ENCODE measurements around the gene SLC32A1. TPM values are rescaled to one million over a fixed set of nuclear protein-coding genes. Genes with fewer than 3 reads are reported as not detected.
A peak's percentile ranks its signal among the peaks of the same experiment; 100 is the strongest.

Gene SLC32A1
- total RNA-seq, 1 experiment from 2014 or later, result 0.09 TPM

DNA sequence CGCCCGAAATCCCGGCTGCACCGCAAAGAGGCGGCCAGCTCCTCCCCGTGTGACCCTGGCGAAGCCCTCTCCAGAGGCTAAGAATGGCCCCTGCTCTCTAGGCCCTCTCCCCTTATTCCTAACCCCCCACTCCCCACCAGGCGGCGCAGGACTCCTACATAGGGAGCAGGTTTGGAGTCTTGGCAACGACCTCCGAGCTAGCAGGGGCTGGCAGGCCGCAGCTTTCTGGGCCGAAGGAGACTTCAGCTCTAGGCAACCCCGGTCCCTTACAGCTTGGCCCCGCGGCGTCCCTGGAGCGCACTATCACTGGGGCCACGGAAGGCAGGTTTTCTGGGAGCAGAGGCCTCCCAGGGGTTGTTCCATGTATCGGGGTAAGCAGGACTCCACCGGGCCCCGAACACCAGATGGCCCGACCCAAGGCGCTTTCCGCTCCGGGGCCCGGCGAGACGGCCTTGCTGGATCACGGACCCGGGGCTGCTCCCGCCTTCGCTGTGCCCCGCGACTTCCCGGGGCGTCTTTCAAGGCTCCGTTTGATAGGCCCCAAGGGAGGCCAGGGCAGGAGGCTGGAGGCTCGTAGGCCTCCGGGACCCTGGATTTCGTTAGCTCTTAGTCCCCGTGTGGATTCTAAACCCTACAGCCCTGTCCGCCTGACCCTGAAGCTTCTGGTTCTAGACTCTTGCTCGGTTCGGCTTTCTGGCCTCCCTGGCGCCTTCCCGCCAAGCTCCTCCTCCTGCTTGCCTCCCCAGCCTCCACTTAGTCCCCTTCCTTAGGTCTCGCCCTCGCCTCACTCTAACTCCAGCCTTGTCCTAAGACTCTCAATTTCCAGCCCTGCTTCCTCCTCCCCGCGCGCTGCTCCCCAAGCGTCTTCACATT is 1.9 kb downstream of the SLC32A1 start:
- DNase-seq (ENCODE audit: low spot score), result peak; percentile 94

DNA sequence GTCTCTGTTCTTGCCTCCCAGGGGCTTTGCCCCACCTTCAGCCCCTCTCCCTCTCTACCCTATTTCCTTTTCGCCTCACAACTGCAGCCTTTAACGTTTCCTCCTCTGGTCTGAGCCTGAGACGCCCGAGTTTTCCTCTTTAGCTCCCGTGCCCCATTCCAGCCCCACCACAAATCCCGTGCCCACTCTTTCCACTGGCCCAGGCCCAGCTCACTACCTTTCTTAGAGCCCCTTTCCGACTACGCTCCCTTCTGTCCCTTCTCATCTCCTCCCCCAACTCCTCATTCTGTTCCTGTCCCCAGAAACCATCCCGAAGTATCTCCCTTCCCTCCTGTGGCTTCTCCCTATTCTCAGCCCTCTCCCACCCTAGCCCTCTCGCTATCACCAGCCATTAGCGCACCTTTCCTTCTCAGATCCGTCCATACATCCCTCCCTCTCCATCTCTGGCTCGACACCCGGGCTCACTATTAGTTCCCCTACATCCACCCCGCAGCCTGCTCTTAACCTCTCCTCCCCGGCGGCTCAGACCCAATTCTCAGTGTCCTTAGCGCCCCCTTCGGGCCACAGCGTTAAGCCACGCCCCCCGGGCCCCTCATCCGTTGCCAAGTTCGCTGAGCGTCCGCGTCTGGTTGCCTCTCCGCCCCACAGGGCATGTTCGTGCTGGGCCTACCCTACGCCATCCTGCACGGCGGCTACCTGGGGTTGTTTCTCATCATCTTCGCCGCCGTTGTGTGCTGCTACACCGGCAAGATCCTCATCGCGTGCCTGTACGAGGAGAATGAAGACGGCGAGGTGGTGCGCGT is 2.7 kb downstream of the SLC32A1 start:
- no peaks in the 10 kb centered on the region for H3K36me3 Mint-ChIP-seq
- CTCF ChIA-PET, result interaction anchor here (0.7 to 11.1 kb wide), 35 partner anchors 12 to 390 kb away, joined by 3 to 188 read pairs (median 6); partner anchors contain the start of genes ACTR5 and PPP1R16B
- peaks cover 70% of the 10 kb centered on the region for H3K4me1 Mint-ChIP-seq
- DNase-seq (ENCODE audit: low spot score) (peak; percentile 98), ATAC-seq (peak; percentile 51)
- no peaks in the 10 kb centered on the region for H3K9me3 Mint-ChIP-seq
- POLR2A ChIA-PET, result interaction anchor here (0.6 to 2.0 kb wide), 5 partner anchors 22 to 235 kb away, joined by 3 to 7 read pairs (median 5); partner anchors contain the start of genes ACTR5 and DHX35
- H3K27me3 Mint-ChIP-seq (ENCODE audit: low read depth), result peaks cover 100% of the 10 kb centered on the region
- H3K27ac Mint-ChIP-seq, result no peak overlapping the region
- H3K4me3 Mint-ChIP-seq, result peak overlapping the region; percentile 74
- TF ChIP-seq, protein P1, sequence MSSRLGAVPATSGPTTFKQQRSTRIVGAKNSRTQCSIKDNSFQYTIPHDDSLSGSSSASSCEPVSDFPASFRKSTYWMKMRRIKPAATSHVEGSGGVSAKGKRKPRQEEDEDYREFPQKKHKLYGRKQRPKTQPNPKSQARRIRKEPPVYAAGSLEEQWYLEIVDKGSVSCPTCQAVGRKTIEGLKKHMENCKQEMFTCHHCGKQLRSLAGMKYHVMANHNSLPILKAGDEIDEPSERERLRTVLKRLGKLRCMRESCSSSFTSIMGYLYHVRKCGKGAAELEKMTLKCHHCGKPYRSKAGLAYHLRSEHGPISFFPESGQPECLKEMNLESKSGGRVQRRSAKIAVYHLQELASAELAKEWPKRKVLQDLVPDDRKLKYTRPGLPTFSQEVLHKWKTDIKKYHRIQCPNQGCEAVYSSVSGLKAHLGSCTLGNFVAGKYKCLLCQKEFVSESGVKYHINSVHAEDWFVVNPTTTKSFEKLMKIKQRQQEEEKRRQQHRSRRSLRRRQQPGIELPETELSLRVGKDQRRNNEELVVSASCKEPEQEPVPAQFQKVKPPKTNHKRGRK (CRISPR knock-in tag; IDR thresholded peaks at IDR 0.05; ENCODE audit: borderline replicate concordance), result 0 out of 2 replicates have a peak, but pooled peaks have one; percentile 38
- TF ChIP-seq JUN (CRISPR knock-in tag; IDR thresholded peaks at IDR 0.05), result no peak
- TF ChIP-seq, protein P2, sequence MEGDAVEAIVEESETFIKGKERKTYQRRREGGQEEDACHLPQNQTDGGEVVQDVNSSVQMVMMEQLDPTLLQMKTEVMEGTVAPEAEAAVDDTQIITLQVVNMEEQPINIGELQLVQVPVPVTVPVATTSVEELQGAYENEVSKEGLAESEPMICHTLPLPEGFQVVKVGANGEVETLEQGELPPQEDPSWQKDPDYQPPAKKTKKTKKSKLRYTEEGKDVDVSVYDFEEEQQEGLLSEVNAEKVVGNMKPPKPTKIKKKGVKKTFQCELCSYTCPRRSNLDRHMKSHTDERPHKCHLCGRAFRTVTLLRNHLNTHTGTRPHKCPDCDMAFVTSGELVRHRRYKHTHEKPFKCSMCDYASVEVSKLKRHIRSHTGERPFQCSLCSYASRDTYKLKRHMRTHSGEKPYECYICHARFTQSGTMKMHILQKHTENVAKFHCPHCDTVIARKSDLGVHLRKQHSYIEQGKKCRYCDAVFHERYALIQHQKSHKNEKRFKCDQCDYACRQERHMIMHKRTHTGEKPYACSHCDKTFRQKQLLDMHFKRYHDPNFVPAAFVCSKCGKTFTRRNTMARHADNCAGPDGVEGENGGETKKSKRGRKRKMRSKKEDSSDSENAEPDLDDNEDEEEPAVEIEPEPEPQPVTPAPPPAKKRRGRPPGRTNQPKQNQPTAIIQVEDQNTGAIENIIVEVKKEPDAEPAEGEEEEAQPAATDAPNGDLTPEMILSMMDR (IDR thresholded peaks at IDR 0.05), result peak; percentile 72
- 0 out of 2 replicates have a peak, but pooled peaks have one; percentile 50 for TF ChIP-seq TEAD1 (CRISPR knock-in tag; IDR thresholded peaks at IDR 0.05)
- no peak for TF ChIP-seq EMX1 (CRISPR knock-in tag; IDR thresholded peaks at IDR 0.05)
- TF ChIP-seq, protein P3, sequence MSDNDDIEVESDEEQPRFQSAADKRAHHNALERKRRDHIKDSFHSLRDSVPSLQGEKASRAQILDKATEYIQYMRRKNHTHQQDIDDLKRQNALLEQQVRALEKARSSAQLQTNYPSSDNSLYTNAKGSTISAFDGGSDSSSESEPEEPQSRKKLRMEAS (CRISPR knock-in tag; IDR thresholded peaks at IDR 0.05), result 0 out of 2 replicates have a peak, but pooled peaks have one; percentile 63
- TF ChIP-seq, protein P4, sequence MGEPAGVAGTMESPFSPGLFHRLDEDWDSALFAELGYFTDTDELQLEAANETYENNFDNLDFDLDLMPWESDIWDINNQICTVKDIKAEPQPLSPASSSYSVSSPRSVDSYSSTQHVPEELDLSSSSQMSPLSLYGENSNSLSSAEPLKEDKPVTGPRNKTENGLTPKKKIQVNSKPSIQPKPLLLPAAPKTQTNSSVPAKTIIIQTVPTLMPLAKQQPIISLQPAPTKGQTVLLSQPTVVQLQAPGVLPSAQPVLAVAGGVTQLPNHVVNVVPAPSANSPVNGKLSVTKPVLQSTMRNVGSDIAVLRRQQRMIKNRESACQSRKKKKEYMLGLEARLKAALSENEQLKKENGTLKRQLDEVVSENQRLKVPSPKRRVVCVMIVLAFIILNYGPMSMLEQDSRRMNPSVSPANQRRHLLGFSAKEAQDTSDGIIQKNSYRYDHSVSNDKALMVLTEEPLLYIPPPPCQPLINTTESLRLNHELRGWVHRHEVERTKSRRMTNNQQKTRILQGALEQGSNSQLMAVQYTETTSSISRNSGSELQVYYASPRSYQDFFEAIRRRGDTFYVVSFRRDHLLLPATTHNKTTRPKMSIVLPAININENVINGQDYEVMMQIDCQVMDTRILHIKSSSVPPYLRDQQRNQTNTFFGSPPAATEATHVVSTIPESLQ (CRISPR knock-in tag; IDR thresholded peaks at IDR 0.05), result no peak
- TF ChIP-seq, protein P5, sequence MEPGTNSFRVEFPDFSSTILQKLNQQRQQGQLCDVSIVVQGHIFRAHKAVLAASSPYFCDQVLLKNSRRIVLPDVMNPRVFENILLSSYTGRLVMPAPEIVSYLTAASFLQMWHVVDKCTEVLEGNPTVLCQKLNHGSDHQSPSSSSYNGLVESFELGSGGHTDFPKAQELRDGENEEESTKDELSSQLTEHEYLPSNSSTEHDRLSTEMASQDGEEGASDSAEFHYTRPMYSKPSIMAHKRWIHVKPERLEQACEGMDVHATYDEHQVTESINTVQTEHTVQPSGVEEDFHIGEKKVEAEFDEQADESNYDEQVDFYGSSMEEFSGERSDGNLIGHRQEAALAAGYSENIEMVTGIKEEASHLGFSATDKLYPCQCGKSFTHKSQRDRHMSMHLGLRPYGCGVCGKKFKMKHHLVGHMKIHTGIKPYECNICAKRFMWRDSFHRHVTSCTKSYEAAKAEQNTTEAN (CRISPR knock-in tag; IDR thresholded peaks at IDR 0.05), result 0 out of 2 replicates have a peak, but pooled peaks have one; percentile 19
- TF ChIP-seq IRF2 (CRISPR knock-in tag; IDR thresholded peaks at IDR 0.05; ENCODE audit: borderline replicate concordance, low read depth), result no peak
- peak; percentile 30; the same call in 1 of the 2 replicates for TF ChIP-seq FOXP1 (CRISPR knock-in tag; IDR thresholded peaks at IDR 0.05; ENCODE audit: borderline replicate concordance)

More for the DNA sequence above, 1.9 kb downstream of the SLC32A1 start:
- ChIA-PET CTCF (interaction anchor here (0.6 to 11.1 kb wide), 55 partner anchors 10 to 389 kb away, joined by 3 to 188 read pairs (median 5); partner anchors contain the start of genes ACTR5, DHX35, FAM83D and PPP1R16B), POLR2A (interaction anchor here (0.6 to 2.0 kb wide), 7 partner anchors 22 to 236 kb away, joined by 3 to 7 read pairs (median 5); partner anchors contain the start of genes ACTR5 and DHX35)
- Mint-ChIP-seq H3K9me3 (no peaks in the 10 kb centered on the region), H3K27ac (no peak overlapping the region), H3K4me1 (peaks cover 68% of the 10 kb centered on the region), H3K36me3 (no peaks in the 10 kb centered on the region), H3K4me3 (peak overlapping the region; percentile 74), H3K27me3 (ENCODE audit: low read depth) (peaks cover 100% of the 10 kb centered on the region)
- TF ChIP-seq, protein P2 (IDR thresholded peaks at IDR 0.05), result peak; percentile 85
- TF ChIP-seq, protein P6, sequence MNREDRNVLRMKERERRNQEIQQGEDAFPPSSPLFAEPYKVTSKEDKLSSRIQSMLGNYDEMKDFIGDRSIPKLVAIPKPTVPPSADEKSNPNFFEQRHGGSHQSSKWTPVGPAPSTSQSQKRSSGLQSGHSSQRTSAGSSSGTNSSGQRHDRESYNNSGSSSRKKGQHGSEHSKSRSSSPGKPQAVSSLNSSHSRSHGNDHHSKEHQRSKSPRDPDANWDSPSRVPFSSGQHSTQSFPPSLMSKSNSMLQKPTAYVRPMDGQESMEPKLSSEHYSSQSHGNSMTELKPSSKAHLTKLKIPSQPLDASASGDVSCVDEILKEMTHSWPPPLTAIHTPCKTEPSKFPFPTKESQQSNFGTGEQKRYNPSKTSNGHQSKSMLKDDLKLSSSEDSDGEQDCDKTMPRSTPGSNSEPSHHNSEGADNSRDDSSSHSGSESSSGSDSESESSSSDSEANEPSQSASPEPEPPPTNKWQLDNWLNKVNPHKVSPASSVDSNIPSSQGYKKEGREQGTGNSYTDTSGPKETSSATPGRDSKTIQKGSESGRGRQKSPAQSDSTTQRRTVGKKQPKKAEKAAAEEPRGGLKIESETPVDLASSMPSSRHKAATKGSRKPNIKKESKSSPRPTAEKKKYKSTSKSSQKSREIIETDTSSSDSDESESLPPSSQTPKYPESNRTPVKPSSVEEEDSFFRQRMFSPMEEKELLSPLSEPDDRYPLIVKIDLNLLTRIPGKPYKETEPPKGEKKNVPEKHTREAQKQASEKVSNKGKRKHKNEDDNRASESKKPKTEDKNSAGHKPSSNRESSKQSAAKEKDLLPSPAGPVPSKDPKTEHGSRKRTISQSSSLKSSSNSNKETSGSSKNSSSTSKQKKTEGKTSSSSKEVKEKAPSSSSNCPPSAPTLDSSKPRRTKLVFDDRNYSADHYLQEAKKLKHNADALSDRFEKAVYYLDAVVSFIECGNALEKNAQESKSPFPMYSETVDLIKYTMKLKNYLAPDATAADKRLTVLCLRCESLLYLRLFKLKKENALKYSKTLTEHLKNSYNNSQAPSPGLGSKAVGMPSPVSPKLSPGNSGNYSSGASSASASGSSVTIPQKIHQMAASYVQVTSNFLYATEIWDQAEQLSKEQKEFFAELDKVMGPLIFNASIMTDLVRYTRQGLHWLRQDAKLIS (CRISPR knock-in tag; IDR thresholded peaks at IDR 0.05; ENCODE audit: borderline replicate concordance), result no peak
- TF ChIP-seq NFATC4 (CRISPR knock-in tag; IDR thresholded peaks at IDR 0.05) (no peak), ZNF219 (CRISPR knock-in tag; IDR thresholded peaks at IDR 0.05; ENCODE audit: borderline replicate concordance) (no peak), SP1 (CRISPR knock-in tag; conservative IDR thresholded peaks at IDR 0.05) (0 out of 2 replicates have a peak, but pooled peaks have one; percentile 24), ZNF121 (CRISPR knock-in tag; IDR thresholded peaks at IDR 0.05) (peak; percentile 73)
- ATAC-seq, result peak; percentile 43

All from WTC11 (cell line).